NCI-H2227 (cell line): ENCODE measurements around the gene LYRM7.
"Not testable (repeated sequence)": the region's sequence is repeated elsewhere in the genome, so short reads cannot be mapped to it uniquely, and the experiment has no call there.

ENCODE experiments used
- DNase-seq: peaks from one replicate; lab custom pipeline; 2025; ENCODE audit not compliant: unreplicated experiment; lab: John Stamatoyannopoulos, UW

LYRM7 gene

DNA sequence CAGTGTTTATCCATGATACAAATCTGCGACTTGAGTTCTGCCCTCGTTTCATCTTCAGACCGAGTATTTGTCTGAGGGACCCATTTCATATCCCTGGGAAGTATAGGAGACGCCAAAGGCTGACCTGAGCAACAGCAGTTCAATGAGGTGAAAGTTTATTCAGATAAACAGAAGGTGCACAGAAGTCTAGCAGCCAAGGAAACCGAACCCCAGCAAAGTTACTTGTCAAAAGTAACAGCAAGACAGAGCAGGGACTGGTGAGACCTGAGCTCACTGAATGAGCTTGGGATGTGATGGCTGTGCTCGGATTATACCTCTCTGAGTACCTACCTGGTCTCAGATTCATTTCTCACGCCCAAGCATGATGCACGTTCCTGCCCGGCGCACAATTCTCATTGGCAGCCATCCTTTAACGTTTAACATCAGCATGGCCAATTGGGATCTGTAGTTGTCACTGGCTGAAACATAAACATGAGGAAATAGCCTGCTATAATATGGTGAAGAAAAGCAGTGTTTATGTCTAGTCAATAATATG lies 599 bp downstream of the LYRM7 start:
- DNase-seq = no peak

DNA sequence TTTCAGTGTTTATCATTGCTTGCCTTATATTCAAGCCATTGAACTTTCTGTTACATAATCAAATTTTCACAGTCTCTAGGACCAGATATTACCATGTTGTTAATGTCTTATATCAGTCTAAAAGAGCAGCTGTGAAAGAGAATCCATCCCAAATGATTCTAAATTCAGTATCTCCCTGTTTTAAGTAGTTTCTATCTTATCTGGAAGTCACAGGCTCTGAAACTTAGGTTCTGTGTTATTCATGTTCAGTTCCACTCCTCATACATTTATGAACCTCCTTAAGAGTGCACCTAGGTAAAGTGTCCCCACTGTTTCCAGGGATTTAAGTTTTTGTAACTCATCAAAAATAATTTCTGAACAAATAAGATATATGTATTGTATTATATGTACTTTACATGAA lies 9.7 kb downstream of the LYRM7 start:
- DNase-seq = no peak

DNA sequence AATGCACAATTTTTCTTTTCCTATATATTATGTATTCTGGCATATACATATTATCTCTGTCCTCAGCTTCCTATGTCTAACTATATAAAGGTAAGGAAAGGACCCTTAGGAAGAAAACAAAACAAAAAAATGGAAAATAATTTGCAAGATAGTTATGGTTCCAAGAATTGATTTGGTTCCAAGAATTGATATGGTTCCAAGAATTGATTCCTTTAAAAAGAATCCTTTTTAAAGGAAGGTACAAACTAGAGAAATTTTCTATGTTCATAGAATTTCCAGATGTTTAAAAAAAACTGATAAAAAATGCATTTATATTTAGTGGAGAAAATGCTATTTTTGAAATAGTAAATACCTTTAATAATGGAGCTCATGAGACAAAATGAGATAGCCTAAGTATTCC lies 12.1 kb downstream of the LYRM7 start:
- no peak for DNase-seq

GRCh38 chr5:131185523-131186104 lies 14.9 kb downstream of the LYRM7 start:
- DNase-seq = no peak

DNA sequence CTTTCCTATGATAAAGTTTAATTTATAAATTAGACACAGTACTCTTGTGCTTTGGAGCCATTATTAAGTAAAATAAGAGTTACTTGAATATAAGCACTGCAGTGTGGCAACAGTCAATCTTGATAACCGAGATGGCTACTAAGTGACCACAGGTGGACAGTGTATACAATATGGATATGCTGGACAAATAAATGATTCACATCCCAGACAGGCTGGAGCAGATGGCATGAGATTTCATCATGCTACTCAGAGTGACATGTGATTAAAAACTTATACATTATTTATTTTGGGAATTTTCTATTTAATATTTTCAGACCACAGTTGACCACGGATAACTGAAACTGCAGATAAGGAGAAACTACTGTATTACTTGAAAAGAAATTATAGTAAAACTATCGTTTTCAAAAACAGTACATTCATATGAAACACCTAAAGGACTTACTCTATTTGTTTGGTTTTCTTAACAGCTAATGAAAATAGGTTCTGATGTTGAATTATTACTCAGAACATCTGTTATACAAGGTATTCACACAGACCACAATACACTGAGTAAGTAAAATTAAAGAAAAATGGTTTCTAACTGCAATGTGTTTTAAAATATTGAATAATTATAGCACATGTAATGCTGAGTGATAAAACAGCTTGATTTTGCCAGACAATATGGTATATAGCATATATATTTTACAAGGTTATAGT lies 16.0 kb downstream of the LYRM7 start:
- DNase-seq = no peak

DNA sequence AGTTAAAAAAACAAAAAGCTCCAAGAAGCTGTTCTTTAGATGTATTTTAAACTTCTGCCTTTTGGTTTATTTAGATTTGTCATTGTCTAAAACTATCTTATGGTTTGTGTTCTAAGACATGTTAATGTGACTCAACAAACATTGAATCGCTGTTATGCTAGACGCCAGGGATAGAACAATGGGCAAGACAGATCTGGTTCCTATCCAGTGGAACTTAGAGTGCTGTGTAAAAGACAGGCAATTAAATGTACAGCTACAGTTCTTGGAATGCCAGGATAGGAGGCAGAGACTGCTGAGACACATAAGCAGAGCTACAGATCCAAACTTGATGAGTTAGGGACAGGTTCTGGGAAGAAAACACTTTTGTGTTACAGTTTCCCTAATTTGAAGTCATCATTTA lies 22.4 kb downstream of the LYRM7 start:
- DNase-seq = no peak

GRCh38 chr5:131193897-131194296 lies 23.2 kb downstream of the LYRM7 start:
- not testable (repeated sequence) for DNase-seq

DNA sequence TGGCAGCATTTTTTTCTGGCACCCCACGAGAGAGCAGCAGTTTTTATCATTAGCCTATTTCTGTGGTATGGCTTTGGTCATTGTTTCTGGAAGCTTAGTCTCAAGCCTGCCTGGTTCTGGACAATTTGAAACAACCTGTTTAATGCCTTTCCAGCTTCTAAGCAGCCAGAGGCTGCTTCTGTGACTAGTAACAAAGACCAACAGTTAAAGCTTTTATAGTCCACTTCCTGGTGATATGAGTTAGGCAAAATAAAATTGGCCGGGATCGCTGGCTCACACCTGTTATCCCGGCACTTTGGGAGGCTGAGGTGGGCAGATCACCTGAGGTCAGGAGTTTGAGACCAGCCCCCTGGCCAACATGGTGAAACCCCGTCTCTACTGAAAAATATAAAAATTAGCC lies 24.0 kb downstream of the LYRM7 start:
- no peak for DNase-seq

DNA sequence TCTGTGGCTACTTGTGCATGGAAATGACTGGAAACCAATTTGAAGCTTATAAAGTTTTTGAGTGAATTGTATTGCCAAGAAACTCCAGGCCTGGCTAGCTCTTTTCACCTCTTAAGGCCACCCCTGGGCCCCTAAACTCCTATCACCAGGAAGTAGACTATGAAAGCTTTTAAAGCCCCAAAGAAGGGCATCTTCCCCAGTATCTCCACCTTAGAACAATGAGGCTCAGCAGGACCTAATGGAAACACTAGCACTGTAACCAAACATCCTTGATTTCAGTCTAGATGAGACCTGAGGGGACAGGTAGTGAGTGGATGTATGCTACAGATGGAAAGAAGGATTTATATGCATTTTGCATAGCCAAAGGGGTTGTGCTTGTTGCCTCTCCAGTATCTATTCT lies 25.0 kb downstream of the LYRM7 start:
- no peak for DNase-seq

DNA sequence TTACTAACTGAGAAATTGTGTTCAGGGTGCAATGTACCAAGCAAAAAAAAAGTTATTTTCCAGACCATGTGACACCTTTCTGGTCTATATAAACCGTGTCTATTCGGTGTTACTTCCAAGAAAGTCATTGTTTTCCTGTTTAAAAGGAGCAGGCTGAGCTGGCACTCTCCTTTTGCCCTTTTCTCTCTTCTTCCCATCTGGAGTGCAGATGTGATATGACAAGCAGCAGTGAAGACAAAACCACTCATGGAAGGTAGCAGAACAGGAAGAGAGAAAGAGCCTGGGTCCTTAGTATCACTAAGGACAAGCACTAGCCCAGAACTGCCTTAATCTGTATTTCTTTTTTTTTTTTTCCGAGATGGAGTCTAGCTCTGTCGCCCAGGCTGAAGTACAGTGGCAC lies 25.6 kb downstream of the LYRM7 start:
- no peak for DNase-seq

- no peak for DNase-seq
Measured at GRCh38 chr5:131198625-131199024, 27.9 kb downstream of the LYRM7 start.

GRCh38 chr5:131200560-131200959 lies 29.8 kb downstream of the LYRM7 start:
- DNase-seq = no peak

GRCh38 chr5:131204964-131205363 lies 34.2 kb downstream of the LYRM7 start:
- DNase-seq = no peak

DNA sequence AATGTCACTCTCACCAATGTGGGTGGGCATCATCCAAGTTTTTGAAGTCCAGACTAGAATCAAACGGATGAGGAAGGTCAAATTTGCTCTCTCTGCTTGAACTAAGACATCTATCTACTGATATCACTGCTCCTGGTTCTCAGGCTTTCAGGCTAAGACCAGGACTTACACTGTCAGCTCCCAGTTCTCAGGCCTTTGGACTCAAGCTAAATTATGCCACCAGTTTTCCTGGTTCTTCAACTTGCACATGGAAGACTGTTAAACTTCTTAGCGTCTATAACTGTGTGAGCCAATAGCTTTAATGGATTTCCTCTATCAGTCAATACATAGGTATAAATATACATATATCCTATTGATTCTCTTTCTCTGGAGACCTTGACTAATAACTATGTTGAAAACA lies 35.3 kb downstream of the LYRM7 start:
- DNase-seq = no peak

DNA sequence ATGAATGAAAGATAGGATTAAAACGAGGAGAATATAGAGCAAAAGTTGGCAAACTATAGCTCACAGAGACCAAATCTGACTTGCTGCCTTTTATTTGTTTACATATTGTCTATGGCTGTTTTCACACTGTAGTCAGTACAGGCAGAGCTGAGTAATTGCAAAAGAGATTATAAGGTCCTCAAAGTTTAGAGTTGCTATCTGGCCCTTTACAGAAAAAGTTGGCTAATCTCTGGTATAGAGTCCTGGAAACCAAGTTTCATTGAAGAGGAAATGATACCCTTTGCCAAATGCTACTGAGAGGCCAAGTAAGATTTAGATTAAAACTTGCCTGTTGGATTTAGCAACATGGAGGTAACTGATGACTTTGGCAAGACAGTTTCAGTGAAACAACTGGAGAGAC lies 36.0 kb downstream of the LYRM7 start:
- DNase-seq = no peak

GRCh38 chr5:131209175-131209505 lies 38.4 kb downstream of the LYRM7 start:
- no peak for DNase-seq

GRCh38 chr5:131209506-131210150 lies 38.9 kb downstream of the LYRM7 start:
- DNase-seq = no peak

- no peak for DNase-seq
Measured at GRCh38 chr5:131210151-131210510, 39.4 kb downstream of the LYRM7 start.

GRCh38 chr5:131211669-131212068 lies 40.9 kb downstream of the LYRM7 start:
- DNase-seq = no peak

GRCh38 chr5:131212471-131213021 lies 41.8 kb downstream of the LYRM7 start:
- no peak for DNase-seq

- no peak for DNase-seq
Measured at GRCh38 chr5:131214609-131215227, 44.0 kb downstream of the LYRM7 start.

DNA sequence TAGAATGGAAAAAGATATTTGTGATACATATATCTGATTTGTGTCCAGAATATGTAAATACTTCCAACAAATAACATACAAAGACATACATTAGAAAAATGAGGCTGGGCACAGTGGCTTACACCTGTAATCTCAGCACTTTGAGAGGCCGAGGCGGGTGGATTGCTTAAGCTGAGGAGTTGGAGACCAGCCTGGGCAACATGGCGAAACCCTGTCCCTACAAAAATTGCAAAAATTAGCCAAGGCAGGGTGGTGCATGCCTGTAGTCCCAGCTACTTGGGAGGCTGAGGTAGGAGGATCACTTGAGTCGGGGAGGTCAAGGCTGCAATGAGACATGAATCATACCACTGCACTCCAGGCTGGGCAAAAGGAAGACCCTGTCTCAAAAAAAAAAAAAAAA lies 47.0 kb downstream of the LYRM7 start:
- DNase-seq = no peak
